ENCODE measurements around the gene MALT1. TPM values are rescaled to one million over a fixed set of nuclear protein-coding genes. Genes with fewer than 3 reads are reported as not detected.

The MALT1 gene
- total RNA-seq, 4 donors from 2014 or later, result 25.7 to 34.7 (median 28.3) TPM

DNA sequence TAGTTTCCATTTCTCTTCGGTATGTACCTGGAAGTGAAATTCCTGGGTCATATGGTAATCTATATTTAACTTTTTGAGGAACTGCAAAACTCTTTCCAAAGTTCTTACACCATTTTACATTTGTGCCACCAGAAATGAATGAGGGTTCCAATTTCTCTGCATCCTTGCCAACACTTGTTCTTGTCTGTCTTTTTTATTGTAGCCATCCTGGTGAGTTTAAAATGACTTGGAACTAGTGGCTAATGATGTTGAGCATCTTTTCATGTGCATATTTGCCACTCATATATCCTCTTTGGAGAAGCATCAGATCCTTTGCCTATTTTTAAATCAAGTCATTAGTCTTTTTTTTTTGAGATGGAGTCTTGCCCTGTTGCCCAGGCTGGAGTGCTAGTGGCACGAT lies 59.4 kb downstream of the MALT1 start:
- no peak for TF ChIP-seq POLR2A (IDR thresholded peaks at IDR 0.05)
- TF ChIP-seq, protein P1, sequence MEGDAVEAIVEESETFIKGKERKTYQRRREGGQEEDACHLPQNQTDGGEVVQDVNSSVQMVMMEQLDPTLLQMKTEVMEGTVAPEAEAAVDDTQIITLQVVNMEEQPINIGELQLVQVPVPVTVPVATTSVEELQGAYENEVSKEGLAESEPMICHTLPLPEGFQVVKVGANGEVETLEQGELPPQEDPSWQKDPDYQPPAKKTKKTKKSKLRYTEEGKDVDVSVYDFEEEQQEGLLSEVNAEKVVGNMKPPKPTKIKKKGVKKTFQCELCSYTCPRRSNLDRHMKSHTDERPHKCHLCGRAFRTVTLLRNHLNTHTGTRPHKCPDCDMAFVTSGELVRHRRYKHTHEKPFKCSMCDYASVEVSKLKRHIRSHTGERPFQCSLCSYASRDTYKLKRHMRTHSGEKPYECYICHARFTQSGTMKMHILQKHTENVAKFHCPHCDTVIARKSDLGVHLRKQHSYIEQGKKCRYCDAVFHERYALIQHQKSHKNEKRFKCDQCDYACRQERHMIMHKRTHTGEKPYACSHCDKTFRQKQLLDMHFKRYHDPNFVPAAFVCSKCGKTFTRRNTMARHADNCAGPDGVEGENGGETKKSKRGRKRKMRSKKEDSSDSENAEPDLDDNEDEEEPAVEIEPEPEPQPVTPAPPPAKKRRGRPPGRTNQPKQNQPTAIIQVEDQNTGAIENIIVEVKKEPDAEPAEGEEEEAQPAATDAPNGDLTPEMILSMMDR (IDR thresholded peaks at IDR 0.05), result no peak
- Histone ChIP-seq H3K9me3 (no peaks in the 10 kb centered on the region), H3K36me3 (peaks cover 0 to 46% (median 0%) of the 10 kb centered on the region in 3 donors), H3K27me3 (no peaks in the 10 kb centered on the region), H3K4me1 (no peaks in the 10 kb centered on the region), H3K4me3 (no peak overlapping the region), H3K27ac (no peak overlapping the region)
- no peak for DNase-seq

DNA sequence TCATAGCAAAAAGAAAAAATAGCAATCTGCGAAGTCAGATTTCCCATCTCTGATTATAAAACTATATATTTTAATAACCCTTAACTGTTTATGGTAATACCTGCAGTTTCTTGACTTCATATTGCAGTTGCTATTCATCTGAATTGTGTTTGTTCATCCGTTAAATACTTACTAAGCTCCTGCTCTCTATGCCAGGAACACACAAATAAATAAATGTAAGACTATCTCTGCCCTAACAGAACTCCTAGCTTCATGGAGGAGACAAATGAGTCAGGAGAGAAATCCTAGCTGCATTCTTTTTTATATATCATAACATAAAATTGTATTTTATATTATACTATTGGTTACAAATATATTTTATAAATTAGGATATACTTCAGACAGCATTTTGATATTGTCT lies 61.2 kb downstream of the MALT1 start:
- no peaks in the 10 kb centered on the region for H3K9me3 ChIP-seq
- DNase-seq, result no peak
- no peaks in the 10 kb centered on the region for H3K4me1 ChIP-seq
- no peak for TF ChIP-seq POLR2A (IDR thresholded peaks at IDR 0.05)
- TF ChIP-seq, protein P1 (IDR thresholded peaks at IDR 0.05), result no peak
- peaks cover 0 to 56% (median 0%) of the 10 kb centered on the region in 3 donors for H3K36me3 ChIP-seq
- H3K27ac ChIP-seq, result no peak overlapping the region
- H3K4me3 ChIP-seq, result no peak overlapping the region
- no peaks in the 10 kb centered on the region for H3K27me3 ChIP-seq

DNA sequence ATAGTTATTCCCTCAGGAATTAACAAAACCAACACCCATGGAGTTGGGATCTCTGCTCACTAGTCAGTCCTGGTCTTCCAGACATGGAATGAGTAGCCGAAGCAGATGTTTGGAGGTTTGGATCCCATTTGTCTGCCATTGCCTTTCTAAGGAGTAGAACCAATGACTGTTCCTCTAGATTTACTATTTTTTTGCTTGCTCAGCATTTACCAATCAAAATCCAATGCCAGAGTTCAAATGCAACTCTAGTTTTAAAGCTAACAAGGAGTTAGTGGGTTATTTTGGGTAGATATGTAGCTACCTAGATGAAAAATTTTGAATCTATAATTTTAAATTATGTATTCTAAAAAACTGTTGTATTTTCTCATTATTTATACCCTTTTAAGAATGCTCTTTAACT lies 62.6 kb downstream of the MALT1 start:
- no peak overlapping the region for H3K27ac ChIP-seq
- TF ChIP-seq POLR2A (IDR thresholded peaks at IDR 0.05), result no peak
- TF ChIP-seq, protein P1 (IDR thresholded peaks at IDR 0.05), result no peak
- peaks cover 0 to 56% (median 0%) of the 10 kb centered on the region in 3 donors for H3K36me3 ChIP-seq
- H3K4me3 ChIP-seq, result no peak overlapping the region
- H3K9me3 ChIP-seq, result no peaks in the 10 kb centered on the region
- H3K4me1 ChIP-seq, result no peaks in the 10 kb centered on the region
- no peak for DNase-seq
- no peaks in the 10 kb centered on the region for H3K27me3 ChIP-seq

DNA sequence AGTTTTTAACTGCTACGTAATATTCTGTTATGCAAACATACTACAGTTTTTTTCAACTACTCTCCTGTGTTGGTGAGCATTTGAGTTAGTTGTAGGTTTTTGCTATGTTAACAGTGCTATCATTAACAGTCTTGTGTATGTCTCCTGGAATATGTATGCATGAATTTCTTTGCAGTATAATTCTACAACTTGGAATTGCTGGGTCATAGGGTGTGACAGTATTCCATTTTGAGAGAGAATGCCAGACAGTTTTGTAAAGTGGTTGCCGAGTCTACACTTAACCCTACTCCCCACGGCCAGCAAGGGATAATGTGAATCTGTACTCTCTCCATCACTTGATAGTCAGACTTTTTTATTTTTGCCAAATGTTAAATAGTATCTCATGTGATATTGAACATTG lies 67.1 kb downstream of the MALT1 start:
- H3K36me3 ChIP-seq, result peaks cover 0 to 66% (median 0%) of the 10 kb centered on the region in 3 donors
- no peak for DNase-seq
- no peaks in the 10 kb centered on the region for H3K9me3 ChIP-seq
- H3K27ac ChIP-seq, result no peak overlapping the region
- no peaks in the 10 kb centered on the region for H3K4me1 ChIP-seq
- no peaks in the 10 kb centered on the region for H3K27me3 ChIP-seq
- no peak for TF ChIP-seq POLR2A (IDR thresholded peaks at IDR 0.05)
- TF ChIP-seq, protein P1 (IDR thresholded peaks at IDR 0.05), result no peak
- no peak overlapping the region for H3K4me3 ChIP-seq

DNA sequence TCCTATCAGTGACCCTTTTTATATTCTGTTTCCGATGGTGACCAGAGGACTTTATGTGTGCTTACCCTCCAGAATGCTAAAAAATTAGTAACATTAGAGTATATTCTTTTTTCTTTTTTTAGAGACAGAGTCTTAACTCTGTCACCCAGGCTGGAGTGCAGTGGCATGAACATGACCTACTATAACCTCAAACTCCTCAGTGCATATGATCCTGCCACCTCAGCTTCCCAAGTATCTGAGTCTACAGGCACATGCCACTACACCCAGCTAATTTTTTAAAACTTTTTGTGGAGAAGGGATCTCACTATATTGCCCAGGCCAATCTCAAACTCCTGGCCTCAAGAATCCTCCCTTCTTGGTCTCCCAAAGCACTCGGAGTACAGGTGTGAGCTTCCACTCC lies 74.6 kb downstream of the MALT1 start:
- peaks cover 0 to 75% (median 3%) of the 10 kb centered on the region in 3 donors for H3K36me3 ChIP-seq
- no peaks in the 10 kb centered on the region for H3K4me1 ChIP-seq
- no peak for DNase-seq
- no peak overlapping the region for H3K4me3 ChIP-seq
- H3K27ac ChIP-seq, result no peak overlapping the region
- no peaks in the 10 kb centered on the region for H3K27me3 ChIP-seq
- TF ChIP-seq, protein P1 (IDR thresholded peaks at IDR 0.05), result no peak
- TF ChIP-seq POLR2A (IDR thresholded peaks at IDR 0.05), result no peak
- peaks cover 0 to 9% (median 0%) of the 10 kb centered on the region in 4 donors for H3K9me3 ChIP-seq
